Bronchial epithelial cell (primary cell): ENCODE measurements around the gene LEP. TPM values are rescaled to one million over a fixed set of nuclear protein-coding genes. Genes with fewer than 3 reads are reported as not detected.
A peak's percentile ranks its signal among the peaks of the same experiment; 100 is the strongest.

Experiments used
- DNase-seq: peaks from one replicate; pipeline ENCODE4 v3.0.0-alpha.2; 2010; ENCODE audit warnings: low read depth
- FAIRE-seq: peaks from 2 replicates; lab custom pipeline; 2011; peaks lifted over from hg19 to GRCh38; lab: Jason Lieb, UNC
- H3K27me3 ChIP-seq: 2 replicates; pipeline ENCODE4 v1.5.1; 2011; ENCODE audit warnings: low read length; ENCODE audit not compliant: control insufficient read depth, insufficient read depth
- H3K36me3 ChIP-seq: 2 replicates; pipeline ENCODE4 v1.5.1; 2011; ENCODE audit warnings: low read length; ENCODE audit not compliant: control insufficient read depth, insufficient read depth
- H3K4me3 ChIP-seq: 2 replicates; pipeline ENCODE4 v1.5.1; 2011; ENCODE audit warnings: mild to moderate bottlenecking, low read depth, low read length, control low read depth
- total RNA-seq: library from RNA; depleted of rRNA; stranded (reverse); fragments of >200 nt; gene quantifications from 2 replicates; pipeline ENCODE4 v1.2.1, GENCODE V29; 2014
- TF ChIP-seq, protein P1 (sequence below): IDR thresholded peaks from 2 replicates; pipeline ENCODE4 v1.5.1; 2011; ENCODE audit warnings: mild to moderate bottlenecking, moderate library complexity, low read length, control low read depth, inconsistent platforms; ENCODE audit not compliant: insufficient read depth, severe bottlenecking

The LEP gene
- total RNA-seq = under 0.01 TPM in 2 replicates

DNA sequence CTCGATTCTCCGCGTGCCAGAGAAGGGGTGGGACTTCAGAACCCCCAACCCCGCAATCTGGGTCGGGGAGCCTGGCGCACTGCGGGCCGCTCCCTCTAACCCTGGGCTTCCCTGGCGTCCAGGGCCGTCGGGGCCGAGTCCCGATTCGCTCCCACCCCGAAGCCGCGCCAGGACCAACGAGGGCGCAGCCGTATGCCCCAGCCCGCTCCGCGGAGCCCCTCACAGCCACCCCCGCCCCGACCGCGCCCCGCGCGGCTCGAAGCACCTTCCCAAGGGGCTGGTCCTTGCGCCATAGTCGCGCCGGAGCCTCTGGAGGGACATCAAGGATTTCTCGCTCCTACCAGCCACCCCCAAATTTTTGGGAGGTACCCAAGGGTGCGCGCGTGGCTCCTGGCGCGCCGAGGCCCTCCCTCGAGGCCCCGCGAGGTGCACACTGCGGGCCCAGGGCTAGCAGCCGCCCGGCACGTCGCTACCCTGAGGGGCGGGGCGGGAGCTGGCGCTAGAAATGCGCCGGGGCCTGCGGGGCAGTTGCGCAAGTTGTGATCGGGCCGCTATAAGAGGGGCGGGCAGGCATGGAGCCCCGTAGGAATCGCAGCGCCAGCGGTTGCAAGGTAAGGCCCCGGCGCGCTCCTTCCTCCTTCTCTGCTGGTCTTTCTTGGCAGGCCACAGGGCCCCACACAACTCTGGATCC lies at the start of gene LEP:
LEP (plus strand) TSS at position 583 of the 691 bp plus-strand sequence. CDS start 10,741 bp downstream, outside the sequence.
- FAIRE-seq = no peak

DNA sequence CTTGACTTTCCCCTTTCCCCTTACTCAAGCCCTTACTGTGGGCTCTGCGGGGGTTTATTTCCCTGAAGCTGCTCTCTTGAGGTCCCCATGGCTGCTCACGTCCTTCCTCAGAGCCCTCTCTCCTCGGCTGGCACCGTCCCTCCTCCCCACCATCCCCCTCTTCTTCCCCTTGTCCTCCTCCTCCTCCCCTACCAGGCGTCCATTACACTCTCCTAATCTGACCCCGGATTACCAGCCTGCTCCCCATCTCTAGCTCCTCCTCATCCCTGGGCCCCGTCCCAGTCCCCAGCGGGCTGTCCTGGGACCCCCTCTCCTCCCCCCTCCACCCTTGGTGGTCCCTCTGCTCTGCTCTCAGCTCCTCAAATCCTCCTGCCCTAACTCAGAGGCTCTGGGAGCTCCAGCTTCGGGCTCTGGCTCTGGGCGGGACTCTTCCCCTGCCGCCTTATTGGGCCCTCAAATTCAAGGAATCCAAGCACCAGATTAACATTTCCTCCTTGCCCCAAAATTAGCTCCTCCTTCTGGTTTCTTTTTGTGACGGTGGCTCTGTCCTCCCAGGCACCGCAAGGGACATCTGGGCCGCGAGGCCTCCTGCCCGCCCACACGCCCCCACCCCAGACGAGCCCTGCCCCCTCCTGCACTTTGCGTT lies 48.5 kb upstream of the LEP start:
- no peaks in the 10 kb centered on the region for H3K36me3 ChIP-seq
- no peak for DNase-seq
- no peak for FAIRE-seq
- TF ChIP-seq, protein P1, sequence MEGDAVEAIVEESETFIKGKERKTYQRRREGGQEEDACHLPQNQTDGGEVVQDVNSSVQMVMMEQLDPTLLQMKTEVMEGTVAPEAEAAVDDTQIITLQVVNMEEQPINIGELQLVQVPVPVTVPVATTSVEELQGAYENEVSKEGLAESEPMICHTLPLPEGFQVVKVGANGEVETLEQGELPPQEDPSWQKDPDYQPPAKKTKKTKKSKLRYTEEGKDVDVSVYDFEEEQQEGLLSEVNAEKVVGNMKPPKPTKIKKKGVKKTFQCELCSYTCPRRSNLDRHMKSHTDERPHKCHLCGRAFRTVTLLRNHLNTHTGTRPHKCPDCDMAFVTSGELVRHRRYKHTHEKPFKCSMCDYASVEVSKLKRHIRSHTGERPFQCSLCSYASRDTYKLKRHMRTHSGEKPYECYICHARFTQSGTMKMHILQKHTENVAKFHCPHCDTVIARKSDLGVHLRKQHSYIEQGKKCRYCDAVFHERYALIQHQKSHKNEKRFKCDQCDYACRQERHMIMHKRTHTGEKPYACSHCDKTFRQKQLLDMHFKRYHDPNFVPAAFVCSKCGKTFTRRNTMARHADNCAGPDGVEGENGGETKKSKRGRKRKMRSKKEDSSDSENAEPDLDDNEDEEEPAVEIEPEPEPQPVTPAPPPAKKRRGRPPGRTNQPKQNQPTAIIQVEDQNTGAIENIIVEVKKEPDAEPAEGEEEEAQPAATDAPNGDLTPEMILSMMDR = no peak
- peaks cover 6% of the 10 kb centered on the region for H3K27me3 ChIP-seq
- no peak overlapping the region for H3K4me3 ChIP-seq

More for the DNA sequence above, at the start of gene LEP:
- Histone ChIP-seq H3K27me3 (no peaks in the 10 kb centered on the region), H3K36me3 (no peaks in the 10 kb centered on the region), H3K4me3 (peak within 1 kb of the TSS; percentile 7)
- DNase-seq = no peak
- TF ChIP-seq, protein P1 = no peak

DNA sequence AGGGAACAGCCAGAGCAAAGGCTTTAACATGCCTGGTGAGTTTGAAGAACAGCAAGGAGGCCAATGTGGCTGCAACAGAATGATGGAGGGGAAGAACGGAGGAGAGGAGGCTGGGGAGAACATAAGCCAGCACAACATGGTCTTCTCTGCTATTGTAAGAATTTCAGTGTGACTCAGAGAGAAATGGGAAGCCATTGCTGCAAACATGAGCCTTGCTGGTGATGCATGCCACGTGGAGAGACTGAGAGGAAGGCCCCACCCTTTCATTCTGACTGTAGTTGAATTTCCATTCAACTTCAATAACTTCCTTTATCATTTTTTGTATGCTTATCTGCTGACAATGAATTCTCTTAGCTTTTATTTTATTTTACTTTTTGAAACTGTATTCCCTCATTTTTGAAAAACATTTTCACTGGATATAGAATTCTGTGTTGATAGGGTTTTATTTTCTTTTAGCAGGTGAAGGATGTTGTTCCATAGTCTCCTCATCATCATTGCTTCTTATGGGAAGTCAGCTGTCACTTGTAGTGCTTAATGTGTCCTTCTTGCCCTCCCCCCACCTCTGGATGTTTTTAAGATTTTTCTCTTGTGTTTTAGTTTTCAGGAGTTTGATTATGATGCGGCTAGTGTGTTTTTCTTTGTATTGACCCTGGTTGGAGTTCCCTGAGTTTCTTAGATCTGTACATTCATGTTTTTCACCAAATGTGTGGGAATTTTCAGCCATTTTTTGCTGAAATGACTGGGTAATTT lies 46.4 kb upstream of the LEP start:
- DNase-seq (peak; percentile 11), FAIRE-seq (no peak)
- Histone ChIP-seq H3K4me3 (no peak overlapping the region), H3K36me3 (no peaks in the 10 kb centered on the region), H3K27me3 (peaks cover 6% of the 10 kb centered on the region)
- TF ChIP-seq, protein P1 = no peak

DNA sequence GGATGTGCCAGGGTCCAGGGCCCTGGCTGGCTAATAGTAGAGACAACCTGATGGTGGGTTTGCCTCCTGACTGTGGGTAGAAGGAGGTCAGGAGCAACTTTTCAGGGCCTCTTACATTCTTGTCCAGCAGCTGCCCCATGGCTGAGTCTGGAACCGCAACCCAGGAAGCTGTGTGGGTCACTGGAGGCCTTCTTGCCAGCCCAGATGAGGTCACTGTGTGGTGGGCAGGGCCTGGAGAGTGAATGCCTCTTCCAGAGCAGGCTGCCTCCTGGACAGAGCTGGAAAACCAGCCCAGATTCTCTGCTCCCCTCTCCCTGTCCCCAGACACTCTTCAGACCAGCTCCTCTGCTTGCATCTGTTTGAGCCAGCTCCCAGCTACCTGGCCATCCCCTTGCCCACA lies 43.5 kb upstream of the LEP start:
- no peak for DNase-seq
- H3K36me3 ChIP-seq = no peaks in the 10 kb centered on the region

DNA sequence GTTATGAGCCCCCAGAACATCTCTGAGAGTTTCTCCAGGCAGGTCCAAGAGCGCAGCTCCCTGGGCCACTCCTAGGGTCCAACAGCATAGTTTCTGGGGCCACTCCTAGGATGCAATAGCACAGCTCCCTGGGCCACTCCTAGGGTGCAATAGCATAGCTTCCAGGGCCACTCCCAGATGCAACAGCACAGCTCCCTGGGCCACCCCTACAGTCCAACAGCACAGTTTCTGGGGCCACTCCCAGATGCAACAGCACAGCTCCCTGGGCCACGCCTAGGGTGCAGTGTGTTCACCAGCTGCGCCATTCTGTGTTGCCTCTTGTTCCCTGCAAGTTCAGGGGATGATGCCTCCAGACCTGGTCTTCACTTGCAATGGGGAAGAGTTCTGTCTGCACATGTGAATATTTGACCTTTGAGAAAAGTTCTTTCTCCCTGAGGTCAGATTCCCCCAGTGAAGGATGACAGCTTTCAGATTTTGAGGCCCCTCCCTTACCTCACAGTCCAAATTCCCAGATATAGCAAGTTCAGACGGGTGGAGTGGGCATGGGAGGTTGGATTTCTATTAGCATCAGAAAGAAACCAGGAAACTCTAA lies 43.0 kb upstream of the LEP start:
- TF ChIP-seq, protein P1 = no peak
- peaks cover 24% of the 10 kb centered on the region for H3K27me3 ChIP-seq
- DNase-seq (peak; percentile 38), FAIRE-seq (no peak)
- no peak overlapping the region for H3K4me3 ChIP-seq
- H3K36me3 ChIP-seq = no peaks in the 10 kb centered on the region

More for the DNA sequence above, 43.5 kb upstream of the LEP start:
- TF ChIP-seq, protein P1 = no peak
- Histone ChIP-seq H3K4me3 (no peak overlapping the region), H3K27me3 (peaks cover 19% of the 10 kb centered on the region)
- FAIRE-seq = no peak
